Dendritic cell treated with granulocyte-macrophage colony-stimulating factor and Interleukin-4, amounts not matched to agents 40 ng/mL and 50 ng/mL, for 4 days (primary cell): ENCODE measurements around the gene CDK5RAP1.

ENCODE experiments used
- H3K27ac Mint-ChIP-seq: one replicate; pipeline ENCODE4 v1.8.0; 2022; ENCODE audit warnings: mild to moderate bottlenecking, mixed read lengths
- H3K27me3 Mint-ChIP-seq: one replicate; pipeline ENCODE4 v1.8.0; 2022; ENCODE audit warnings: mild to moderate bottlenecking, mixed read lengths
- H3K36me3 Mint-ChIP-seq: one replicate; pipeline ENCODE4 v1.8.0; 2022; ENCODE audit warnings: low read depth, mixed read lengths
- H3K4me1 Mint-ChIP-seq: one replicate; pipeline ENCODE4 v1.8.0; 2022; ENCODE audit warnings: low read depth, mixed read lengths
- H3K4me3 Mint-ChIP-seq: one replicate; pipeline ENCODE4 v1.8.0; 2022; ENCODE audit warnings: mild to moderate bottlenecking, moderate library complexity, mixed read lengths
- H3K9me3 Mint-ChIP-seq: one replicate; pipeline ENCODE4 v1.8.0; 2022; ENCODE audit warnings: mixed read lengths
- intact Hi-C: fragments of 100-400 bp; cut with micrococcal nuclease; formaldehyde crosslinking; loops from one replicate; pipeline ENCODE4 v1.15.0; 2022

CDK5RAP1 gene

DNA sequence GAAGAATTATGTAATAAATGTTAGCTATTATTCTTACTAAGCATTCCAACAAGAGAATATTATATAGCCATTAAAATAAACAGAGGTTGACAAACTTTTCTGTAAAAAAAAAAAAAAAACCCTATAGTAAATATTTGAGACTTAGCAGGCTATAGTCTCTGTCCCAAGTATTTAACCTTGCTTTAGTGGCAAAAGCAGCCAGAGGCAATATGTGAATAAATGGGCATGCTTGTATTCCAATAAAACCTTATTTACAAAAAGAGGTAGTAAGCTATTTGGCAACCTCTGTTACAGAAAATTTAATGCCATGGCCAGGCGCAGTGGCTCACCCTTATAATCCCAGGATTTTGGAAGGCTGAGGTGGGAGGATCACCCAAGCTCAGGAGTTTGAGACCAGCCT, 14.6 kb downstream of the CDK5RAP1 start:
- H3K4me3 Mint-ChIP-seq, result no peak overlapping the region
- H3K27me3 Mint-ChIP-seq, result no peaks in the 10 kb centered on the region
- H3K9me3 Mint-ChIP-seq, result no peaks in the 10 kb centered on the region
- no peak overlapping the region for H3K27ac Mint-ChIP-seq
- H3K4me1 Mint-ChIP-seq, result no peaks in the 10 kb centered on the region
- intact Hi-C loops, result no loop called here
- peaks cover 93% of the 10 kb centered on the region for H3K36me3 Mint-ChIP-seq

- Mint-ChIP-seq H3K27ac (no peak overlapping the region), H3K36me3 (peaks cover 100% of the 10 kb centered on the region)
These were observed 24.0 kb downstream of the CDK5RAP1 start for GRCh38 chr20:33377366-33377765.

GRCh38 chr20:33373735-33374605, 27.3 kb downstream of the CDK5RAP1 start:
- Mint-ChIP-seq H3K27me3 (no peaks in the 10 kb centered on the region), H3K36me3 (peaks cover 100% of the 10 kb centered on the region), H3K27ac (no peak overlapping the region), H3K4me1 (peaks cover 7% of the 10 kb centered on the region), H3K9me3 (no peaks in the 10 kb centered on the region), H3K4me3 (no peak overlapping the region)
- intact Hi-C loops, result no loop called here

More at GRCh38 chr20:33377366-33377765, 24.0 kb downstream of the CDK5RAP1 start:
- H3K9me3 Mint-ChIP-seq, result no peaks in the 10 kb centered on the region
- intact Hi-C loops, result no loop called here
- H3K27me3 Mint-ChIP-seq, result no peaks in the 10 kb centered on the region
- no peaks in the 10 kb centered on the region for H3K4me1 Mint-ChIP-seq
- no peak overlapping the region for H3K4me3 Mint-ChIP-seq

GRCh38 chr20:33372993-33373441, 28.3 kb downstream of the CDK5RAP1 start:
- no peak overlapping the region for H3K27ac Mint-ChIP-seq
- peaks cover 7% of the 10 kb centered on the region for H3K4me1 Mint-ChIP-seq
- no peak overlapping the region for H3K4me3 Mint-ChIP-seq
- intact Hi-C loops, result no loop called here
- no peaks in the 10 kb centered on the region for H3K9me3 Mint-ChIP-seq
- peaks cover 100% of the 10 kb centered on the region for H3K36me3 Mint-ChIP-seq
- H3K27me3 Mint-ChIP-seq, result no peaks in the 10 kb centered on the region

GRCh38 chr20:33370291-33370690, 31.0 kb downstream of the CDK5RAP1 start:
- intact Hi-C loops, result no loop called here
- Mint-ChIP-seq H3K36me3 (peaks cover 100% of the 10 kb centered on the region), H3K27ac (no peak overlapping the region), H3K9me3 (no peaks in the 10 kb centered on the region), H3K4me3 (no peak overlapping the region), H3K27me3 (no peaks in the 10 kb centered on the region), H3K4me1 (peaks cover 7% of the 10 kb centered on the region)

DNA sequence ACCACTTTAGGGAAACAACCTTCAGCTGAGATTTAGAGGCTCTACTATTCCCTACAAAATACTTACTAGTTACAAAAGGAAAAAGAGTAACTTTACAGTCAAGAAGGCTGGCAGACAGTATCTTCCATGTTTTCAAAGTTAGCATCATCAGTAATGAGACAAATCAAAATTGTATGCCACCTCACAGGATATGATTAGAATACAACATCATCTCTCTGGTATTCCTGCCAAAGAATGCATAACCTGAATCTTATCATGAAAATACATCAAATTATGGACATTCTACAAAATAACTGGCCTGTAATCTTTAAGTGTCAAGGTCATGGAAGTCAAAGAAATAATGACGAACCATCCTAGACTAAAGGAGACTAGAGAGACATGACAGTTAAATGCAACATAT, 38.4 kb downstream of the CDK5RAP1 start:
- Mint-ChIP-seq H3K4me1 (no peaks in the 10 kb centered on the region), H3K9me3 (no peaks in the 10 kb centered on the region), H3K27ac (no peak overlapping the region), H3K36me3 (peaks cover 99% of the 10 kb centered on the region), H3K4me3 (no peak overlapping the region), H3K27me3 (no peaks in the 10 kb centered on the region)
- intact Hi-C loops, result no loop called here

DNA sequence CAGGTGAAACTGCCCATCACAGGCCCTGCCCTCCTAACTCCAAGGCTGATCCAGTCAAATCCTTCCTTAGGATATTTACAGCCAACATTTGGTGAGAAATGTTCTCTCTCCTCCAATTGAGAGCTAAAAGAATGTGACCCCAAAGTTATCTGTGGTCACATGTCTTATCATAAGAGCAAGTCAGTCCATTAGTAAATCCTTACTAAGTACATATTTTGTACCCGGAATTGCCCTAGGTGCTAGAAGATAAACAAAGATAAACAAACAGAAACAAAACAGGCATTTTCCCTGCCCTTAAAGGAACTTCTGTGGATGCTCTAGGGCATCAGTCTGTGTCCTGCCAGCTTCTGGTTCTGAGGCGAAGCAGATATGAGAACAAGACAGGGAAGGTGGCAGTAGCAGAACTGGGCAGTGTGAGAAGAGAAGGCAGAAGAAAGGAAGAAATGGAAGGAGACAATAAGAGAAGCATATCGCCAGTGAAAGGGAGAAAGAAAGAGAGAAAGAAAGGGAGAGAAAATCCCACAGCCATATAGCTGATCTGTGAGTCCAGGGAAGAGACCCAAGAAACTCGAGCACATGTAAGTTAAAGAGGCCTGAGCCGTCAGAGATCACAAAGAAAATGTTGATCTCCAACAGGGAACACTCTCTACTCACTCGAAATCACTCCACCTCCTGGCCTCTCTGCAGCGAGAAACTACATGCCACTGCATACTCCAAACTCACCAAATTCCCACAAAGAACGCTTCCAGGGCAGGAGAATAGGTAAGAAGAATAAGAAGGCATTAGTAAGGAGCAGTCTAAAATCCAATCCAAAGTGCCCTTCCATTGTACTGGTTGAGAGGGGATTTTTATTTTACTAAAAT, 41.7 kb downstream of the CDK5RAP1 start:
- H3K36me3 Mint-ChIP-seq, result peaks cover 94% of the 10 kb centered on the region
- H3K9me3 Mint-ChIP-seq, result no peaks in the 10 kb centered on the region
- intact Hi-C loops, result no loop called here
- H3K27me3 Mint-ChIP-seq, result no peaks in the 10 kb centered on the region
- H3K4me1 Mint-ChIP-seq, result no peaks in the 10 kb centered on the region
- no peak overlapping the region for H3K4me3 Mint-ChIP-seq
- no peak overlapping the region for H3K27ac Mint-ChIP-seq

GRCh38 chr20:33353013-33353402, 48.3 kb downstream of the CDK5RAP1 start:
- H3K27me3 Mint-ChIP-seq, result no peaks in the 10 kb centered on the region
- intact Hi-C loops, result no loop called here
- H3K4me1 Mint-ChIP-seq, result no peaks in the 10 kb centered on the region
- H3K27ac Mint-ChIP-seq, result no peak overlapping the region
- H3K4me3 Mint-ChIP-seq, result no peak overlapping the region
- peaks cover 86% of the 10 kb centered on the region for H3K36me3 Mint-ChIP-seq
- H3K9me3 Mint-ChIP-seq, result no peaks in the 10 kb centered on the region

GRCh38 chr20:33352258-33353012, 48.9 kb downstream of the CDK5RAP1 start:
- H3K4me3 Mint-ChIP-seq, result no peak overlapping the region
- peaks cover 87% of the 10 kb centered on the region for H3K36me3 Mint-ChIP-seq
- no peak overlapping the region for H3K27ac Mint-ChIP-seq
- H3K27me3 Mint-ChIP-seq, result no peaks in the 10 kb centered on the region
- no peaks in the 10 kb centered on the region for H3K9me3 Mint-ChIP-seq
- intact Hi-C loops, result no loop called here
- no peaks in the 10 kb centered on the region for H3K4me1 Mint-ChIP-seq

GRCh38 chr20:33351696-33352095, 49.6 kb downstream of the CDK5RAP1 start:
- H3K27ac Mint-ChIP-seq, result no peak overlapping the region
- no peaks in the 10 kb centered on the region for H3K27me3 Mint-ChIP-seq
- no peak overlapping the region for H3K4me3 Mint-ChIP-seq
- peaks cover 80% of the 10 kb centered on the region for H3K36me3 Mint-ChIP-seq
- H3K9me3 Mint-ChIP-seq, result no peaks in the 10 kb centered on the region
- no peaks in the 10 kb centered on the region for H3K4me1 Mint-ChIP-seq
- intact Hi-C loops, result no loop called here

GRCh38 chr20:33349493-33349892, 51.8 kb downstream of the CDK5RAP1 start:
- Mint-ChIP-seq H3K27me3 (peaks cover 2% of the 10 kb centered on the region), H3K4me3 (no peak overlapping the region), H3K36me3 (peaks cover 62% of the 10 kb centered on the region), H3K27ac (no peak overlapping the region), H3K4me1 (no peaks in the 10 kb centered on the region), H3K9me3 (no peaks in the 10 kb centered on the region)
- intact Hi-C loops, result no loop called here

DNA sequence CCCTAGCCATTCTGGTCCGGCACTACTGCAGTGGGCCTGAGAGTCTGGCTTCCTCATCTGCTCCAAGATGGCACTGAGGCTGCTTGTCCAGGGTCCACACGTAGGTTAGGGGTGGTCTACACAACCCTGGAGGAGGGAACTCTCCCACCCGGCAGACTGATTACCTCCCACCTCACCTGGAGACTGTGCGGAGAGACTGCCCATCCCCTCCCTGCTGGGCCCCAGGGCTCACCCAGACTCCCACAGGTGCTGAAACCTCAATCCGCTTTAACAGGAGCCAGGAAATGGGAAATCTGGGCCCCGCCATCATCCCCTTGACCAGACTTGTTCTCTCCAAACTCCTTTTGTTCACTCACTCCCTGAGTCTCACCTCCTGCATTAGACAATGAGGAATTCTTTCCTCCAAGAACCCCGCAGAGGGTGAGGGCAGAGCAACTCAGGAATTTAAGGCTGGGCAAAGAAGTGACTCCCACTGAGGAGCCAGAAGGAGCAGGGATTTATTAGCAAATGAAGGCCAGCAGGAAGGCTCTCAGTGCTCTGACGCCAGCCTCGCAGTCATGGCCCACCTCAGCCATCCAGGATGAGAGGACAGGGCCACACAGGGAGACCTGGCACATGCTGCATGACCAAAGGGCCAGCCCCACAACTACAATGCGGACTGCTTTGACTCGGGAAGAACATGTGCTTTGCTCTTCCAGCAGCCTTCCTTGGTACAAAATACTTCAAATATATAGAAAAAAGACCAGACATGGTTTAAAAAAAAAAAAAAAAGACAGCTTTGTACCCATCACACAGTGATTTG, 53.0 kb downstream of the CDK5RAP1 start:
- Mint-ChIP-seq H3K4me1 (no peaks in the 10 kb centered on the region), H3K9me3 (no peaks in the 10 kb centered on the region), H3K27ac (no peak overlapping the region), H3K27me3 (peaks cover 2% of the 10 kb centered on the region), H3K4me3 (no peak overlapping the region), H3K36me3 (peaks cover 50% of the 10 kb centered on the region)
- intact Hi-C loops, result no loop called here

GRCh38 chr20:33345342-33345741, 56.0 kb downstream of the CDK5RAP1 start:
- Mint-ChIP-seq H3K36me3 (peaks cover 26% of the 10 kb centered on the region), H3K9me3 (no peaks in the 10 kb centered on the region), H3K27me3 (peaks cover 2% of the 10 kb centered on the region), H3K4me3 (no peak overlapping the region), H3K4me1 (no peaks in the 10 kb centered on the region), H3K27ac (no peak overlapping the region)
- intact Hi-C loops, result no loop called here
